Measurements from ENCODE around the gene PTPN11. TPM values are rescaled to one million over a fixed set of nuclear protein-coding genes. Genes with fewer than 3 reads are reported as not detected.

Gene PTPN11
- total and polyA plus RNA-seq, 2 donors (not counting 1 experiment from before 2014, with no cell fraction given) = 126 to 129 TPM

DNA sequence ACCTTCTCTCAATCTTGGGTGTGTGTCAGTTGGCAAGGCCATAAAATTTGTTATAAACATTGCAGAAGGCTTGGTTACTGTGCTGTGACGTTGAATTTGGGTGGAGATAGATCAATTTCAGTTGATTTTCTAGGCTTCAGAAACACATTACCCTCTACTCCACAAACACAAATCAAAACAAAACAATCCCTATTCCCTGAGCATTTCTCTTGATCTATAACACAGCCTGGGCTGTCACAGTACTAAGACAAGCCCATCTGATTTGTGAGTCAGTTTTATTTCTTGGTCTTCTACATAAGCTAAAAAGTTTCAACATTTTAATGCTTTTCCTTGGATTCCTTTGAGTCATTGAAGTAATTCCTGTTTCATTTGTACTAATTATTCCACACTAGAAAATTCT is 79.8 kb downstream of the PTPN11 start:
- no peak for DNase-seq (ENCODE audit: low read depth in 2 of 2)
- H3K27ac ChIP-seq (ENCODE audit: insufficient read depth, low read length) = no peak overlapping the region

GRCh38 chr12:112503512-112503911 is 84.8 kb downstream of the PTPN11 start:
- Histone ChIP-seq H3K4me1 (ENCODE audit: control insufficient read depth, extremely low read depth, insufficient read depth, low read length) (no peaks in the 10 kb centered on the region), H4K20me1 (ENCODE audit: control insufficient read depth, extremely low read depth, insufficient read depth, low read length) (no peaks in the 10 kb centered on the region), H3K27ac (ENCODE audit: insufficient read depth, low read length) (no peak overlapping the region), H3K79me2 (ENCODE audit: control insufficient read depth, insufficient read depth, low read length) (no peaks in the 10 kb centered on the region), H3K36me3 (ENCODE audit: control insufficient read depth, insufficient read depth, low read length) (peaks cover 6% of the 10 kb centered on the region), H2AFZ (ENCODE audit: low read length) (no peak overlapping the region), H3K4me3 (replicated peaks in 1 of 4; ENCODE audit: control extremely low read depth in 1 of 4, insufficient read depth in 1 of 4, low read depth in 3 of 4, low read length in 4 of 4) (no peak overlapping the region), H3K9ac (ENCODE audit: insufficient read depth, low read length) (no peak overlapping the region), H3K4me2 (ENCODE audit: extremely low read depth, insufficient read depth, low read length) (no peak overlapping the region), H3K27me3 (ENCODE audit: control insufficient read depth, insufficient read depth, low read length) (no peaks in the 10 kb centered on the region), H3K9me3 (ENCODE audit: control insufficient read depth, insufficient read depth, low read depth, low read length) (no peaks in the 10 kb centered on the region)
- no peak for TF ChIP-seq EZH2 (IDR thresholded peaks at IDR 0.05; ENCODE audit: low read length, missing control alignments)
- TF ChIP-seq, protein P1, sequence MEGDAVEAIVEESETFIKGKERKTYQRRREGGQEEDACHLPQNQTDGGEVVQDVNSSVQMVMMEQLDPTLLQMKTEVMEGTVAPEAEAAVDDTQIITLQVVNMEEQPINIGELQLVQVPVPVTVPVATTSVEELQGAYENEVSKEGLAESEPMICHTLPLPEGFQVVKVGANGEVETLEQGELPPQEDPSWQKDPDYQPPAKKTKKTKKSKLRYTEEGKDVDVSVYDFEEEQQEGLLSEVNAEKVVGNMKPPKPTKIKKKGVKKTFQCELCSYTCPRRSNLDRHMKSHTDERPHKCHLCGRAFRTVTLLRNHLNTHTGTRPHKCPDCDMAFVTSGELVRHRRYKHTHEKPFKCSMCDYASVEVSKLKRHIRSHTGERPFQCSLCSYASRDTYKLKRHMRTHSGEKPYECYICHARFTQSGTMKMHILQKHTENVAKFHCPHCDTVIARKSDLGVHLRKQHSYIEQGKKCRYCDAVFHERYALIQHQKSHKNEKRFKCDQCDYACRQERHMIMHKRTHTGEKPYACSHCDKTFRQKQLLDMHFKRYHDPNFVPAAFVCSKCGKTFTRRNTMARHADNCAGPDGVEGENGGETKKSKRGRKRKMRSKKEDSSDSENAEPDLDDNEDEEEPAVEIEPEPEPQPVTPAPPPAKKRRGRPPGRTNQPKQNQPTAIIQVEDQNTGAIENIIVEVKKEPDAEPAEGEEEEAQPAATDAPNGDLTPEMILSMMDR (conservative IDR thresholded peaks at IDR 0.05 in 1 of 2, IDR thresholded peaks at IDR 0.05 in 1 of 2; ENCODE audit: low read depth in 1 of 2, low read length in 2 of 2) = no peak
- DNase-seq (ENCODE audit: low read depth in 2 of 2) = no peak

More for the DNA sequence above, 79.8 kb downstream of the PTPN11 start:
- Histone ChIP-seq H3K9me3 (ENCODE audit: control insufficient read depth, insufficient read depth, low read depth, low read length) (no peaks in the 10 kb centered on the region), H3K36me3 (ENCODE audit: control insufficient read depth, insufficient read depth, low read length) (peaks cover 3% of the 10 kb centered on the region), H3K9ac (ENCODE audit: insufficient read depth, low read length) (no peak overlapping the region), H3K4me3 (replicated peaks in 1 of 4; ENCODE audit: control extremely low read depth in 1 of 4, insufficient read depth in 1 of 4, low read depth in 3 of 4, low read length in 4 of 4) (no peak overlapping the region), H4K20me1 (ENCODE audit: control insufficient read depth, extremely low read depth, insufficient read depth, low read length) (no peaks in the 10 kb centered on the region), H3K4me1 (ENCODE audit: control insufficient read depth, extremely low read depth, insufficient read depth, low read length) (no peaks in the 10 kb centered on the region), H3K79me2 (ENCODE audit: control insufficient read depth, insufficient read depth, low read length) (no peaks in the 10 kb centered on the region), H2AFZ (ENCODE audit: low read length) (no peak overlapping the region), H3K4me2 (ENCODE audit: extremely low read depth, insufficient read depth, low read length) (no peak overlapping the region), H3K27me3 (ENCODE audit: control insufficient read depth, insufficient read depth, low read length) (no peaks in the 10 kb centered on the region)
- no peak for TF ChIP-seq EZH2 (IDR thresholded peaks at IDR 0.05; ENCODE audit: low read length, missing control alignments)
- TF ChIP-seq, protein P1 (conservative IDR thresholded peaks at IDR 0.05 in 1 of 2, IDR thresholded peaks at IDR 0.05 in 1 of 2; ENCODE audit: low read depth in 1 of 2, low read length in 2 of 2) = no peak

GRCh38 chr12:112506513-112507166 is 87.9 kb downstream of the PTPN11 start:
- no peak overlapping the region for H3K4me2 ChIP-seq (ENCODE audit: extremely low read depth, insufficient read depth, low read length)
- no peak overlapping the region for H2AFZ ChIP-seq (ENCODE audit: low read length)
- H3K9me3 ChIP-seq (ENCODE audit: control insufficient read depth, insufficient read depth, low read depth, low read length) = no peaks in the 10 kb centered on the region
- no peak for DNase-seq (ENCODE audit: low read depth in 2 of 2)
- no peak overlapping the region for H3K27ac ChIP-seq (ENCODE audit: insufficient read depth, low read length)
- H3K9ac ChIP-seq (ENCODE audit: insufficient read depth, low read length) = no peak overlapping the region
- no peak overlapping the region for H3K4me3 ChIP-seq (replicated peaks in 1 of 4; ENCODE audit: control extremely low read depth in 1 of 4, insufficient read depth in 1 of 4, low read depth in 3 of 4, low read length in 4 of 4)
- peaks cover 6% of the 10 kb centered on the region for H3K36me3 ChIP-seq (ENCODE audit: control insufficient read depth, insufficient read depth, low read length)
- TF ChIP-seq EZH2 (IDR thresholded peaks at IDR 0.05; ENCODE audit: low read length, missing control alignments) = no peak
- TF ChIP-seq, protein P1 (conservative IDR thresholded peaks at IDR 0.05 in 1 of 2, IDR thresholded peaks at IDR 0.05 in 1 of 2; ENCODE audit: low read depth in 1 of 2, low read length in 2 of 2) = peak in 1 of 2 donors; percentile 9
- H3K79me2 ChIP-seq (ENCODE audit: control insufficient read depth, insufficient read depth, low read length) = no peaks in the 10 kb centered on the region
- no peaks in the 10 kb centered on the region for H4K20me1 ChIP-seq (ENCODE audit: control insufficient read depth, extremely low read depth, insufficient read depth, low read length)
- no peaks in the 10 kb centered on the region for H3K4me1 ChIP-seq (ENCODE audit: control insufficient read depth, extremely low read depth, insufficient read depth, low read length)
- no peaks in the 10 kb centered on the region for H3K27me3 ChIP-seq (ENCODE audit: control insufficient read depth, insufficient read depth, low read length)

Data from fibroblast of lung (primary cell).